LoVo (cell line): ENCODE results near the gene TPRX1.
"Not testable (repeated sequence)": the region's sequence is repeated elsewhere in the genome, so short reads cannot be mapped to it uniquely, and the experiment has no call there.

Source experiments
- DNase-seq: peaks from one replicate; pipeline ENCODE4 v3.0.0-alpha.2; 2016; ENCODE audit warnings: low spot score

TPRX1 gene

GRCh38 chr19:47802521-47803043 lies 1.8 kb downstream of the TPRX1 start:
- DNase-seq, result no peak

GRCh38 chr19:47801270-47801669 lies 3.1 kb downstream of the TPRX1 start:
- no peak for DNase-seq

- no peak for DNase-seq
Measured at GRCh38 chr19:47798904-47799266, 5.5 kb downstream of the TPRX1 start.

- DNase-seq, result no peak
Measured at GRCh38 chr19:47797996-47798903, 6.1 kb downstream of the TPRX1 start.

- DNase-seq, result no peak
Measured at GRCh38 chr19:47796785-47797184, 7.6 kb downstream of the TPRX1 start.

GRCh38 chr19:47794526-47794925 lies 9.8 kb downstream of the TPRX1 start:
- DNase-seq, result no peak

- DNase-seq, result no peak
Measured at GRCh38 chr19:47792616-47793015, 11.7 kb downstream of the TPRX1 start.

- DNase-seq, result peak; percentile 67
Measured at GRCh38 chr19:47790398-47790814, 13.9 kb downstream of the TPRX1 start.

GRCh38 chr19:47789811-47790210 lies 14.5 kb downstream of the TPRX1 start:
- DNase-seq, result not testable (repeated sequence)

- DNase-seq, result not testable (repeated sequence)
Measured at GRCh38 chr19:47787307-47787706, 17.0 kb downstream of the TPRX1 start.

GRCh38 chr19:47786566-47786965 lies 17.8 kb downstream of the TPRX1 start:
- no peak for DNase-seq

GRCh38 chr19:47781590-47782262 lies 22.6 kb downstream of the TPRX1 start:
- DNase-seq, result no peak

GRCh38 chr19:47780215-47780551 lies 24.2 kb downstream of the TPRX1 start:
- no peak for DNase-seq

- DNase-seq, result no peak
Measured at GRCh38 chr19:47779524-47780214, 24.7 kb downstream of the TPRX1 start.

GRCh38 chr19:47778954-47779351 lies 25.4 kb downstream of the TPRX1 start:
- no peak for DNase-seq

GRCh38 chr19:47778049-47778953 lies 26.1 kb downstream of the TPRX1 start, which contains the start of gene SELENOW:
TSS of gene SELENOW (plus strand) at chr19:47778703. CDS start at chr19:47778786, 83 bp downstream.
- peak; percentile 79 for DNase-seq

GRCh38 chr19:47777245-47778048 lies 26.9 kb downstream of the TPRX1 start:
- not testable (repeated sequence) for DNase-seq

- peak; percentile 63 for DNase-seq
Measured at GRCh38 chr19:47776568-47776967, 27.8 kb downstream of the TPRX1 start.

- not testable (repeated sequence) for DNase-seq
Measured at GRCh38 chr19:47771291-47771690, 33.1 kb downstream of the TPRX1 start.

- DNase-seq, result no peak
Measured at GRCh38 chr19:47769534-47769933, 34.8 kb downstream of the TPRX1 start.

- DNase-seq, result no peak
Measured at GRCh38 chr19:47768604-47769003, 35.7 kb downstream of the TPRX1 start.
